ENCODE data around the gene BAX.
"Not testable (repeated sequence)": the region's sequence is repeated elsewhere in the genome, so short reads cannot be mapped to it uniquely, and the experiment has no call there.

The BAX gene

GRCh38 chr19:48954595-48955307, at the start of gene BAX:
Gene BAX (plus strand): TSS chr19:48954875. CDS start chr19:48954929, 54 bp downstream.
- DNase-seq, result peak; percentile 99

GRCh38 chr19:48905664-48906063, 49.0 kb upstream of the BAX start:
- no peak for DNase-seq

GRCh38 chr19:48906324-48906723, 48.4 kb upstream of the BAX start:
- DNase-seq, result no peak

GRCh38 chr19:48907671-48908070, 47.0 kb upstream of the BAX start:
- DNase-seq, result no peak

GRCh38 chr19:48909424-48910077, 45.1 kb upstream of the BAX start:
- not testable (repeated sequence) for DNase-seq

- DNase-seq, result no peak
Observed at GRCh38 chr19:48910803-48911202, 43.9 kb upstream of the BAX start.

- DNase-seq, result no peak
Observed at GRCh38 chr19:48913114-48913889, 41.4 kb upstream of the BAX start.

- no peak for DNase-seq
Observed at GRCh38 chr19:48914181-48914580, 40.5 kb upstream of the BAX start.

- peak; percentile 89 for DNase-seq
Observed at GRCh38 chr19:48915757-48916156, 38.9 kb upstream of the BAX start.

GRCh38 chr19:48918071-48918470, 36.6 kb upstream of the BAX start:
- no peak for DNase-seq

GRCh38 chr19:48918801-48919247, 35.9 kb upstream of the BAX start:
- DNase-seq, result no peak

GRCh38 chr19:48919271-48919670, 35.4 kb upstream of the BAX start:
- not testable (repeated sequence) for DNase-seq

GRCh38 chr19:48920949-48921348, 33.7 kb upstream of the BAX start:
- DNase-seq, result no peak

- no peak for DNase-seq
Observed at GRCh38 chr19:48921721-48922500, 32.8 kb upstream of the BAX start.

- DNase-seq, result no peak
Observed at GRCh38 chr19:48922548-48923490, 31.9 kb upstream of the BAX start.

GRCh38 chr19:48925240-48925843, 29.3 kb upstream of the BAX start:
- no peak for DNase-seq

- not testable (repeated sequence) for DNase-seq
Observed at GRCh38 chr19:48925890-48926289, 28.8 kb upstream of the BAX start.

- DNase-seq, result no peak
Observed at GRCh38 chr19:48926909-48927308, 27.8 kb upstream of the BAX start.

GRCh38 chr19:48927692-48928091, 27.0 kb upstream of the BAX start:
- DNase-seq, result not testable (repeated sequence)

GRCh38 chr19:48928164-48929025, 26.3 kb upstream of the BAX start:
- DNase-seq, result no peak

Measured in NCI-H2029 (cell line).